Left ventricle myocardium superior (tissue), 1 donor: ENCODE results near the gene KLHL29. TPM values are rescaled to one million over a fixed set of nuclear protein-coding genes. Genes with fewer than 3 reads are reported as not detected.

Experiments
- ATAC-seq: fragments of 200-7000 bp; cut with Tn5 transposase; one replicate; pipeline ENCODE4 v1.9.1; 2020; ENCODE audit warnings: mild to moderate bottlenecking, moderate library complexity
- DNase-seq: peaks from one replicate; pipeline ENCODE4 v3.0.0-alpha.2; 2020
- intact Hi-C: fragments of 100-400 bp; cut with micrococcal nuclease; formaldehyde crosslinking; loops from one replicate; pipeline ENCODE4 v1.11.0; 2022
- total RNA-seq: library from RNA; stranded (reverse); fragmentation: NEBNext Ultra II Directional; extraction: Animal tissue kit (Norgen Biotek cat#: 25700); gene quantifications from one replicate; pipeline ENCODE4 v1.2.1, GENCODE V29; 2021
- donor health status: DM: no; HTN: yes; CAD: no; lungs with severe emphysema.

KLHL29 gene
- total RNA-seq, 1 donor from 2014 or later = 0.69 TPM

DNA sequence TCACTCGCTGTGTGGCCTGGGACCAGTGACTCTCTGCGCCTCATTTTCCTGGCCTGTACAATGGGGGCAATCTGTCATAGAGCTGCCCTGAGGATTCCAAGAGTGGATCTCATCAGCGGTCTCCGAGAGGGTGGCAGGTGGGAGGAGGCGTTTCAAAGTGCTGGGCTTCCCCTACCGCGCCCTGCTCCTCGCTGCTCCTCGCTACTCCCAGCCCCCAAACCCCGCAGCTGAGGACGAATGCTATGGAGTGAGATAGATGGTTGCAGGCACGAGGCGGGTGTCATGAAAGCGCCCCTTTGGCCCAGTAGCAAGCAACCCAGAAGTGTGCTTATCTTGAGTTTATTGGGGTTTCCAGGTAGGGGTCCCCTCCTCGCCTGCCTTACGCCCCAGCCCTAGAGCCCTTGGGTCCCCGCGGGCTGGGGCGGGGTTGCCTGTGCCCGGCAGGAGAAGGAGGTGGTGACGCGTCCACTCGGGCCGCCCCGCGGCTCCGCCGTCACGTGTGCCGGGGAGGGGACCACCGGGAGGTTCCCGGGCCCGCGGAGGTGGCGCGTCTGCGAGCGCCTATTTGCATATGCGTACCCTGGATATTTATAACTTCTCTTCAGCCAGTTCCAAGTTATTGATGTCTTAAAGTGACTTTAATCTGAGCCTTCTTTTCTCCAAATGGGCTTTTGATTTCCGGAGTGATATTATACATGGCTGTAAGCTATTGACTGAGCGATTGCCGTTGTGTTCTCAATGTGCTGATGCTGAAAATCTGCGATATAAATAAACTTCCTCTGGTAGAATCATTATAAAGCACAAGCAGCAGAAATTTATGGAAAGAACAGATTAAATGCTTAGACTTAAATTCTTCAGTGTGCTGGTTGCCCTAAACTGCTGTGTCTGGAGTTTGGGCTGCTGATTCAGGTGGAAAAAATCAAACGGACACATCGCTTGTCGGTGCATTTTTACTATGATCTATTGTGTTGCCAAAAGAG, 278.3 kb downstream of the KLHL29 start:
- peak; percentile 72 for ATAC-seq
- peak; percentile 54 for DNase-seq
- intact Hi-C loops = no loop called here

DNA sequence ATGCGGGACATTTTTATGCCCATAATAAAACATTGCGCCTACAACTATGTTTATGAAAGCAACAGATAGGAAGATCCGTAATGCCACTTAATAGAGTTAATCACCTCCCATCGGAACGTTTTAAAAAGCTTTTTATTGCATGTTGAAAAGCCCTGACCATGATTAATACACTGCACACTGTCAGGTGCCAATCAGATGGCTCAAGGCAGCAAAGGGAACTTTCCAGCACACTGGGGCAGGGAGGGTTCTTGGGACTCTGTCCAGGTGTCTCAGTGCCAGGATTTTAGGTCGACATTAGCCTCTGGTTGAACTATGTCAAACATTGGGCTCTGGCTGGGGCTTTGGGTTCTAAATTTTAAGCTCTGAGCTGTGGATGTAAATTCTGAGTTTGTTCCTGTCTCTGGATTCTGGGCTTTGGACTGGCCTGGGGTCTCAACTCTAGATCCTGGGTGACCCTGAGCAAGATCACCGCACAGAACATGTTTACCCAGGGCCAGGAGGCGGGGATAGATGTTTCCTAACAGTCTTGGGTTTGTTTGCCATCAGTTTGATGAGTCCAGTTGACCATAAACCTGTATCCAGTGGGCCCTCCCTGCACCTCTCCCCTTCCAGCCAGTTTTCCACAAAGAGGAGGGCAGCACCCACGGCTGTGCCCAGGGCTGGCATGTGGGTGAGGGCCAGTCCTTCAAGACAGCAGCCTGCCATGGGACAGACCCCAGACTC, 279.2 kb downstream of the KLHL29 start:
- DNase-seq (no peak), ATAC-seq (peak; percentile 39)
- intact Hi-C loops = no loop called here

DNA sequence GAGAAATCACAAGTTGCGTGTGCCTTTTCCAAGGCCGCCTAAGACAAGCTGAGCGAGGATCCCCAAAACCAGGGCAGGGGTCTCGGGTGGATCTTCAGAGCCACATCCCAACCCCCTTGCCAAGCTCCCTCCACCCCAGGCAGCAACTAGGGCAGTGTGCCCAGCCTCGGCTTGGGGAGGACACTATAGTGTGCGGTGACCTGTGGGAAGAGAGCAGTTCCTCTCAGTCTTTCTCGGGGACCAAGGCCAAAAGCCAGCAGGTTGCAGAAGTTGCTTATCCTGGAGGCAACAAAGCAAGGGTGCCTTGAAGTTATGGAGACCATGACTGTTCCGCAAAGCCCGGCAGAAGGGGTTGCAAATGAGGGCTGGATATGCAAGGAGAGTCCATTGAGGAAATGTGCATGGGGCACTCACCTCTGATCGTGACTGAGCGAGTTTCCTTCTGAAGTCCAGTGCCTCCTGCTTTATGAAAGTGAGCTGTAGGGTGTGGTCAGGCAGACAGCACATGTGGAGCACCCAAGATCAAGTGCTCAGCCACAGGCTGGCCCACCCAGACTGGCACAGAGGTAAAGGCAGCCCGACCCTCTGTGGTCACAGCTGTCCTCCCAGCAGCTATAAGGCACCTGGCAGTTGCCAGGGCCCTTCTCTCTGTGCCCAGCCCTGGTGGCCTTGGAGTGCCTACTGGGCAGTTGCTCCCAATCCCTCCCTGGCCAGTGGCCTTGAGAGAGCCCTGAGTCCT, 281.4 kb downstream of the KLHL29 start:
- no peak for ATAC-seq
- intact Hi-C loops = no loop called here
- peak; percentile 13 for DNase-seq

DNA sequence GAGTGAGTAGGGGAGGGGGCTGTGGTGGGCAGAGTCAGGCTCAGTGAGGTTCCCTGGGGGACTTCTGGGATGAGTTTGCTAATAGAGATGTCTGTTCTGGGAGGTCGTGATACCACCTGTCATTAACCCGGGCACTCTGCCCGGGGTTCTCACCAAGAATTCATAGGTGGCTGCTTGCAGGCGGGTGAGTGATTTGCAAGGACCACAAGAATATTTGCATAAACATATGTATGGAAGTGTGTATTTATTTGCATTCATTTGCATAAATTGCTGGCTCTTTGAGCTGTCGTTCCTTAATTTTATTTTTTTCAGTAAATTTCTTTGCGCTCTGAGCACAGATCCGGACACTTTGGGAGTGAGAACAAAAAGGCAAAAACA, 282.0 kb downstream of the KLHL29 start:
- ATAC-seq = no peak
- intact Hi-C loops = no loop called here
- DNase-seq = no peak

DNA sequence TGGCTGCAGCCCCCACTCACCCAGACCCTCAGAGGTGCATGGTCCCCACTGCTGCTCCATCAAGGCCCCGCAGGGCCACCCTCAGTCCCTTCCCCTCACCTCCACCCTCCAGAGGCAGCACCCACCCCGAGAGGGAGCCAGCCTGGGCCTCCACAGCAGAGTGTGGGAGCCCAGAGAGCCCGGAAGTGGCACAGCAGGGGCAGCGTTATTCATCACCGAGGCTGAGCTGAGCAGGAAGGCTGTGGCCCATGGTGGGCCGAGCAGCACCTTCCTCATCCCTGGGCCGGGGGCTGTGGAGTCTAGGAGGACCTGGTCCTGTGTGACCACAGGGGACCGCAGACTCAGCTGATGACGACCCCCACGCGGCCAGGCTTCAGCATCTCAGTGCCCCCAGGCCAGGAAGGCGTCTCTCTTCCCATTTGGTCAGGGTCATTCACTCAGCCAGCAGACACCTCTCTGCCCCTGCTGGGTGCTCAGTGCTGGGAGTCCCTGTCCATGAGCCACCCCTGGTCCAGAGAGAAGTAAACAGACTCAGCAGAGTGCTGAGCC, 283.9 kb downstream of the KLHL29 start:
- ATAC-seq (no peak), DNase-seq (peak; percentile 13)
- intact Hi-C loops = no loop called here

DNA sequence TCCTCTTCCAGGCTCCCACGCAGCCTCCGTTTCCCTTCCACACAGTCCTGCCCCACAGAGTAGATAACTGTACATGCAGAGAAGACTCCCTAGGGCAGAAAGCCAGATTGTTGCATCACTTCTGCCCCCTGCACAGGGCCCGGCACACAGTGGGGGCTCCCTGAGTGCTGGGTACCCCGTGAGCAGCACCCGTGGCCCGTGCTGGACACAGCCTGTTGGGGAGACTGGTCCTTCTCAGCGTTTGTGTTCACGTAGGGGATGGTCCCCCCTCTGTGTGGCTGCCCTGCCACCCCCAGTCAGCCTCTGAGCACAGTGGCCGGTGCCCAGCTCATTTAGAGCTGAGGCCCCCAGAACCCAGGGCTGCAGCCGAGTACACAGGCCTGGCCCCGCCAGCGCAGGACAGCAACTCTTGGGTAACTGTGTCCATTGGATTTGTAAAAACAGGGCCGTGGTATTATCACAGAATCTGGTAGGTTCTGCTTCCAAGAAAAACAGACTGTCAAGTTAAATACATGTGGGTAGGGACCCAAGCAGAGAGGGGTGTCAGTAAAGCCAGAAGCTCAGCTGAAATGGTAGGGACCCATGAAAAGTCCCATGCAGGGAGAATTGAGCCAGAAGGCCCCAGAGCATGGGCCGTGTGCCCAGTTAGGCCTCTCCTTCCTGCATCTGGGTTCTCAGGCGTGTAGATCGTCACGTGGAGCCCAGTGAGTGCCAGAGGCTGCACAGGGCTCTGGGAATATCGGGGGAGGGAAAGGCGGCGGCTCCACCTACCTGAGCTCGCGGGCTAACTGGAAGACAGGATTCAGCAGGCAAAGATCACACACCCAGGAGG, 284.6 kb downstream of the KLHL29 start:
- intact Hi-C loops = no loop called here

DNA sequence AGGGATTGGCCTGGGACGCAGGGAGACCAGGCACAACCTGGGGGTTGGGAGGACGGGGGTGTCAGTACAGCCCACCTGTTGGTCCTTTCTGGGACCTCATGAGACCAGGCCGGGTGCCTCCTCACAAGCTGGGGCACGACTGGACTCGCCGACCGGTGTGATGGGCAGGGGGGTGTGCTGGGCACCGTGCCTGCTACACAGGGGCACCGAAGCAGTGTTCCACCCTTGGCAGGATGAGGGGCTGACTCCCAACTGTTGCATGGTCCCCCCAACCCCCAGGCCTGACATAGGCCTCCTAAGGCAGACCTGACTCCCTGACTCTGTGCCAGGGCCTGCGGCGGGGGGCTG, 285.2 kb downstream of the KLHL29 start:
- DNase-seq (no peak), ATAC-seq (no peak)
- intact Hi-C loops = no loop called here

More for the DNA sequence above, 284.6 kb downstream of the KLHL29 start:
- ATAC-seq (peak; percentile 96), DNase-seq (peak; percentile 91)

DNA sequence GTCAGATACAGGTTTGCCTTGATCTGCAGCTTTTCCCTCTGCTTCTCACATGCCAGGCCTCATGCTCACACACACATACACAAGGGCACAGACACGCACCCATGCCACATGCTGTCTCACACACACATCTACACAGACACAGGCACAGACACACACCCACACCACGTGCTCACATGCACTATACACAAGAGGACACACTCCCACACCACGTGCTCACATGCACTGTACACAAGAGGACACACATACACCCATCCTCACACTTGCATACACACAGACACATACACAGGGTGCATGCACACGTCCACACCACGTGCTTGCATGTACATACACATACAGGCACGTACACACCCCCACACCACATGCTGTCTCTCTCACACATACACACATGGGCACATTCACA, 288.1 kb downstream of the KLHL29 start:
- ATAC-seq (no peak), DNase-seq (no peak)
- intact Hi-C loops = no loop called here

DNA sequence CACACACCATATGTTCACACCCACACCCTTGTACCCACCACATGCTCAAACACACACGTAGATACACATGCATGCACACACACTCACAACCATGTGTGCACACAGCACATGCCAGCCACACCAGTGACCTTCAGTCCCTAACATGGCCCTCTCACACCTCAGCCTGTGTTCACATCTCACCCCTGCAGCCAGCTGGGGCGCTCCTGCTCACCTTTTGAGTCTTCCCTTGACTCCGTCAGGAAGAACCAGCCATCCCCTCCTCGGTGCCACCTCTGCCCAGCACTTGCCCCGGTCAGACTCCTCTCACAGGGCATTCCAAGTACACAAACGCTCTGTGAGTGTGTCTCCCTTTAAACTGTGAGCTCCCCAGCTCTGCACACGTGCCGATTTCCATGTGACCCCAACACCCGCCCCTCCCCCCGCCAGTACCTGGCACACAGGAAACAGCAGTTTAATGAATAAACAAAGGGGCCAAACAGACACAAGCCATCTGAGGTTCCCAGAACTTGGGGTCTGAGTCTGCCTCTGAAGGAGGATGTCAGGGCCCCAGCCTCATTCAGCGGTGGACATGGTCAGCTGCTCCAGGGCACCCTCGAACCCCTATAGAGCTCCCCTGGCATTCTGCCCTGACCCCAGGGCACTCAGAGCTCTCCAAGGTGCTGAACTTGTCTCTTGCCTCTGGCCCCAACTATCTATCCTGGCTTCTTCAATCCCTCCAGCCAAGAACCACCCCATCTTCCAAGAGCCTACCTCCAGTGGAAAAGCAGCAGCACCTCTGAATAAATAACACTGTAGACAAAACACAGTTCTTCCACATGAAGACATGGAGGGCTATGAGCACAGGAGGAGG, 289.1 kb downstream of the KLHL29 start:
- ATAC-seq (no peak), DNase-seq (no peak)
- intact Hi-C loops = no loop called here

DNA sequence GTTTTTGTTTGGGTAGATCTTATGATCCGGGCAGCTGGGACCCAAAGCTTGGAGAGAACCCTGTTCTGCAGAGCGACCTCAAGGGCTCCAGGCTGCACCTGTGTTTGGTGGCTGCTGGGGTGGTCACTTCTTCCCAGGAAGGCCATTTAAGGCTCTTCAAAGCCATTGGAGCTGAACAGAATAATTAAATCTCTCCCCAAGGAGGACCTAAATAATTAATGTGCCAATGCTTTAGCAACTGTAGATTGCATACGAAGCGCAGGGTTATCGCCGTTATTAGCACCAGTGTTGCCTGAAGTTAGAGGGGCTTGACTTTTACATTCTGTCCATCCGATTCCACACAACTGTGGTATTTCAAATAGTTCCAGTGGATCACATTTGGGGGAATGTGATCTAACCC, 290.5 kb downstream of the KLHL29 start:
- ATAC-seq (no peak), DNase-seq (no peak)
- intact Hi-C loops = no loop called here

DNA sequence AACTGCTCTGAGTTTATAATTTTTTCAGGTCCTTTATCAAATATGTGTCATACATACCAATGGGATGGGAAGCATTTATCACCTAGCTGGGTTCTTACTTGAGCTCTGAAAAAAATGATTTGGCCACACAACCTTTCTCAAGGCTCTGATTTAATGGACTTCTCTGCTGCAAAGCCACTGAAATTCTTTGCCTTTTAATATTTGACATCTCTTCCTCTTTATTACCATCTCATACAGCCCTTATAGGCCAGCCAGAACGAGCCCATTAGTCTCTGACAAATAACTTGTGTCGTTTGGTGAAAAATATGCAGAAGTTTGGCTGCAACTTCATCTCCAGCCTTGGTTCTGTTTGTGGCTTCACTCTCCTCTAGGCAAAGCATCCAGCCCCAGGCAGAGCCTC, 292.9 kb downstream of the KLHL29 start:
- no peak for DNase-seq
- ATAC-seq = no peak
- intact Hi-C loops = no loop called here

DNA sequence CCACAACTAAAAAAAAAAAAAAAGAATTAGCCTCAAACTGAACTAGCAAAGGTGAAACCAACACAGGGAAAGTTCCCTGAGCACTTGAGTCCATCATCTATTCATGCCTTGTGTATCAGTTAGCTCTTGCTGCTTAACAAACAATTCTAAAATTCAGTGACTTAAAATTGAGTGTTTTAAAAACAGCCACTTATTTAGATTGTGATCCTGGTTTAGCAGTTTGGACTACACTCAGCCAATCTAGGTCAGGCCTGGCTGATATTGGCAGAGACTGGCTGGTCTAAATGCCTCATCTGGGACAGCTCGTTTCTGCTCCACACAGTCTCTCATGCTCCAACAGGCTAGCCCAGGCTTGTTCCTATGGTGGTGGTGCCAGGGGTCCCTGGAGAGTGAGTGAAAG, 294.1 kb downstream of the KLHL29 start:
- ATAC-seq (no peak), DNase-seq (no peak)
- intact Hi-C loops = no loop called here

DNA sequence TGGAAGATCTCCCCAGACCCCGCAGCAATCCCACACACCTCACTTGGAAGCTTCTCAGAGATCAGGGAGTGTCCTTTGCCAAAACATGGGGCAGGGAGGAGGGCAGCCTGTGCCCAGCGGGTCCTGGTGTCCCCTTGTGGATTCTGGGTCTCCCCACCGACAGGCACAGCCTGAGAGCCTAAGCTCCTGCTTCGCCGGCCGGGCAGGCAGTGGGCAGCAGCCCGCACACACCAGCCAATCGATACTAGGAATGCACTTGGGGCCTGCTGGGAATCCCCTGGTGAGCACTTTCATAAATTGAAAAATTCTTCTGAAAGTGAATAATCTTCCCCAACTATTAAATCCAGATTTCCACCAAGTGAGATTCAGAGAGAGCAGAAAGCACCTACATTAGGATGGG, 296.0 kb downstream of the KLHL29 start:
- intact Hi-C loops = no loop called here
- ATAC-seq = no peak
- DNase-seq = peak; percentile 11

DNA sequence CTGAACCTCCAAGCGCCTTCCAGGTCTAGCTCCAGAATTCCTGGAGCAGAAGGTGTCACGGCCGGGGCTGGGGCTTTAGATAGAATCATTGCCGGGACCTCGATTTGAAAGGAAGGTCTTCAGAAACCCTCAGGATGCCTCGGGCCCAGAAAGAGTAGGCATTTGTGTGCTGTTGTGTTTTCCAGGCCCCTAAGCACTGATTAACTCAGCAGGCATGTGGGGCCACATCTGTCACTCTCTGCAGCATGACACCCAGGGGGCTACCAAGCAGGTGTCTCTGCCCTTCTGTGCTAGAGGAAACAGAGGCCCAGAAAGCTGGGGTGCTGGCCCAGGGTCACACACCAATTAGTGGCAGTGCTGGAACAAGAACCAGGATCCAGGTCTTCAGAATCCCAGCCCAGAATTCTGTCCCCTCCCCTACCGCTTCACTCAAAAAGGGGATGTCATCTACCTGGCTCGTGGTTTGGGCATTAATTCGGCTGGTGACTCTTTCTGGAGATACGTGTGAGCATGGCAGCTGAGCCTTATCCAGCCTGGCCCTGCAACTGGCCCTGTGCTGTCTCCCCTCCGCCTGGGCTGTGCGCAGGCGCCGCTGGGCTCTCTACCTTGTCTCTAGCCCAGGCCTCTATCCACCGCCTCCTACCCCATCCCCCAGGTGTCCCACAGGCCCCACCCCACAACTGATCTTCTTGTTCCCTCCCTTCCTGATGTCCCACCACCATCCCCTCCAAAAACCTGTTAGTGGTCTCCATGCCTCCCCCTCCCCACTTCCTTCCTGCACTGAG, 296.6 kb downstream of the KLHL29 start:
- intact Hi-C loops = no loop called here
- ATAC-seq (no peak), DNase-seq (no peak)

DNA sequence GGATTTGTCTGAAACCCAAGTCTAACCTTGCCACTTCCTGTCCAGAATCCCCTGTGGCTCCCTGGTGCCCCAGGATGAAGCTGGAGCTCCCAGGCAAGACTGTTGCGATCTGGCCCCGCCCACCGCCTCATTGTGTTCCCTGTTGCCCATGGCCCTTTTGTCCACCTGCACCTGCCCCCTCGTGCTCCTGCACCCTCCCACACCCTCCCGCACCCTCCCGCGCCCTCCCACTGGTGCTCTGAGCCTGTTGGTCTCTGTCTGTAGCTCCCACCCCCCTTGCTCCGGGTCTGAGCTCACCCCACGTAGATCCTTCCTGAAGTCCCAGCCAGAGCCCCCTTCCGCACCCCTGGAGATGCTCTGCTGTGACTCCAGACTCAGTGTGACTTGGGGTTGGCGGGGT, 297.5 kb downstream of the KLHL29 start:
- no peak for DNase-seq
- intact Hi-C loops = no loop called here
- no peak for ATAC-seq

DNA sequence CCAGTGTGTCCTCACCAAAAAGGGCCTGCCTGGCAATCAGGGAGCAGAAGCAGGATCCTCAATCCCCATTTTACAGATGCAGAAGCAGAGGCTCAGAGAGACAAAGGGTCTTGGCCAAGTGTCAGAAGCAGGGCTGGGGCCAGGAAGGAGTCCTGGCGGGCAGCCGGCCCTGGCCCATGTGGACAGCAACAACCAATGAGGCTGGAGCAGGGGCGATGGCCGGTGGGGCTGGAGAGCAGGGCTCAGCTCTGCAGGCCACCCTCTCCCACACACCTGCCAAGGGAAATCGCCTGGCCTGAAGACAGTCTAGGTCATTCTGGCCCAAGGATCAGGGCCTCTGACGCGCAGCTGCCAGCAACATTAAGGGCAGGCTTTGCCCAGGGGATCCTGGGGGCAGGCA, 298.0 kb downstream of the KLHL29 start:
- intact Hi-C loops = no loop called here
- DNase-seq (peak; percentile 18), ATAC-seq (no peak)
